Nephron (organoid): ENCODE results near the gene TMA7.

ENCODE experiments used
- H3K27ac Mint-ChIP-seq, 3 experiments: 2 replicates each; pipeline ENCODE4 v1.8.0; 2020; ENCODE audit warnings: mixed read lengths in 3 of 3, mild to moderate bottlenecking in 2 of 3, moderate library complexity in 1 of 3
- H3K27me3 Mint-ChIP-seq: 2 replicates; pipeline ENCODE4 v1.8.0; 2021; ENCODE audit warnings: low read depth, mild to moderate bottlenecking, moderate library complexity, mixed read lengths
- H3K36me3 Mint-ChIP-seq: 2 replicates; pipeline ENCODE4 v1.8.0; 2020; ENCODE audit warnings: low read depth, mixed read lengths
- H3K4me1 Mint-ChIP-seq: 2 replicates; pipeline ENCODE4 v1.8.0; 2020; ENCODE audit warnings: mixed read lengths
- H3K4me3 Mint-ChIP-seq, 3 experiments: 2 replicates each; pipeline ENCODE4 v1.8.0; 2020; ENCODE audit warnings: mild to moderate bottlenecking in 3 of 3, mixed read lengths in 3 of 3, moderate library complexity in 2 of 3
- H3K9me3 Mint-ChIP-seq: 2 replicates; pipeline ENCODE4 v1.8.0; 2020; ENCODE audit warnings: mixed read lengths
- TF ChIP-seq, protein P1 (sequence below), 3 experiments: fragments of 200-600 bp; sonication (generic); IDR thresholded peaks; one replicate each; pipeline ENCODE4 v1.5.0; 2021; ENCODE audit warnings: antibody characterized with exemption in 3 of 3; ENCODE audit not compliant: unreplicated experiment in 3 of 3

The TMA7 gene

DNA sequence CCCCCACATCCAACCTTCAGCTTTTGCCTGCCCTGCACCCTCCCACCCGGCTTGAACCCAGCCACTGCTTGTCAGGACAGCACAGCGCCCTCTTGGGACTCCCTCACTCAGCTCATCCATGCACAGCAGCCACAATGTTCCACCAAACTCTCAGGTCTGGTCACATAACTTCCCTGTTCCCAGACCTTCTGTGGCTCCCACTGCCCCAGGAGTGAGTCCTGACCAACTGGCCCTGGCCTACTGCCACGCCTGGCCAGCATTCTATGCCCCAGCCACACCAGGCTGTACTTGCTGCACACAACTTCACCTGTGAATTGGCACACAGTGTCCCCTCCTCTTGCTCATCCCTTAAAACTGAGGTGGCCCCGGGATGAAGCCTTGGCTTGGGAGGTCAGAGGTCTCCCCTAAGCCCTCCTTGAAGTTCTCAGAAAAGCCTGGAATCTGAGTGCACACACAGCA, 31.2 kb upstream of the TMA7 start:
- Mint-ChIP-seq H3K4me1 (no peaks in the 10 kb centered on the region), H3K27me3 (no peaks in the 10 kb centered on the region), H3K4me3 (no peak overlapping the region), H3K36me3 (peaks cover 46% of the 10 kb centered on the region), H3K27ac (no peak overlapping the region), H3K9me3 (no peaks in the 10 kb centered on the region)
- TF ChIP-seq, protein P1, sequence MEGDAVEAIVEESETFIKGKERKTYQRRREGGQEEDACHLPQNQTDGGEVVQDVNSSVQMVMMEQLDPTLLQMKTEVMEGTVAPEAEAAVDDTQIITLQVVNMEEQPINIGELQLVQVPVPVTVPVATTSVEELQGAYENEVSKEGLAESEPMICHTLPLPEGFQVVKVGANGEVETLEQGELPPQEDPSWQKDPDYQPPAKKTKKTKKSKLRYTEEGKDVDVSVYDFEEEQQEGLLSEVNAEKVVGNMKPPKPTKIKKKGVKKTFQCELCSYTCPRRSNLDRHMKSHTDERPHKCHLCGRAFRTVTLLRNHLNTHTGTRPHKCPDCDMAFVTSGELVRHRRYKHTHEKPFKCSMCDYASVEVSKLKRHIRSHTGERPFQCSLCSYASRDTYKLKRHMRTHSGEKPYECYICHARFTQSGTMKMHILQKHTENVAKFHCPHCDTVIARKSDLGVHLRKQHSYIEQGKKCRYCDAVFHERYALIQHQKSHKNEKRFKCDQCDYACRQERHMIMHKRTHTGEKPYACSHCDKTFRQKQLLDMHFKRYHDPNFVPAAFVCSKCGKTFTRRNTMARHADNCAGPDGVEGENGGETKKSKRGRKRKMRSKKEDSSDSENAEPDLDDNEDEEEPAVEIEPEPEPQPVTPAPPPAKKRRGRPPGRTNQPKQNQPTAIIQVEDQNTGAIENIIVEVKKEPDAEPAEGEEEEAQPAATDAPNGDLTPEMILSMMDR (IDR thresholded peaks at IDR 0.05; ENCODE audit: unreplicated experiment in 3 of 3), result no peak

DNA sequence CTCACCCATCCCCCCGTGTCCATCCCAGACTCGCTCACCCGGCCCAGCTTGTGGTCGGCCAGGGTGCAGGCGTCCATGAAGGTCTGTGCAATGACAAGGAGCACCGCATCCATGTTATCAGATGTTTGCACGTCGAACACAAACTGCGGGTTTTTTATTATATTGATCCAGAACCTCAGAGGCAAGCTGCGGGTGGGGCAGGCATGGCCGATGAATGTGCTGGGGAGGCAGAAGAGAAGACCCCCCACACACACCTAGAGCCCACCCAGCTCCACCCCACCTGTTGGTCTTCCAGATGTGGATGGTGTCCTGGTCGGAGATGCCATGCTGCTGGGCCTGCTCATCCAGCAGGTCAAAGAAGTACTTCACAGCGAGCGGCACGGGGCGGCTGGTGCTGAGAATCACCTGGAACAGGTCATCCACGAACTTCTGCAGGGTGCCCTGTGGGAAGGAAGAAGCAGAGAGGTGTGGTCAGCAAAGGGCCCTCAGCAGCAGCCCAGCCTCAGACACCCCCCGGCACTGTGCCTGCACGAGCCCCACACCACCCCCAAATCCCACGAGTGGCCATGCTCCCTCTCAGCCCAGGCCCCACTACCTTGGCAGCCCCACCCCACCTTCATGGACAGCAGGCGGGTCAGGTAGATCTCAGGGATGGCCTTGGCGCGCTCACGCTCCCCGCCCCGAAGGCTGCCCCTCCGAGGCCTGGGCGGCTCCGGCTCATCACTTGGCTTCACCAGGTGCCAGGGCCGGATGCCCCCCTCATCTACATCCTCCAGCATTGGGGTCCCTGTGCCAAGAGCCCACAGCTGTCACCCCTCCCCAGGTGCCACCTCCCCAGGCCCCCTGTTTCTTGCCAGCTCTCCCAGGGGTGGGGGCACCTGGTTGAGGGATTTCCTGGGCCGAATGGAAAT, 30.5 kb upstream of the TMA7 start:
- H3K4me1 Mint-ChIP-seq, result no peaks in the 10 kb centered on the region
- H3K36me3 Mint-ChIP-seq, result peaks cover 51% of the 10 kb centered on the region
- no peaks in the 10 kb centered on the region for H3K27me3 Mint-ChIP-seq
- no peaks in the 10 kb centered on the region for H3K9me3 Mint-ChIP-seq
- H3K27ac Mint-ChIP-seq, result no peak overlapping the region
- TF ChIP-seq, protein P1 (IDR thresholded peaks at IDR 0.05; ENCODE audit: unreplicated experiment in 3 of 3), result no peak
- H3K4me3 Mint-ChIP-seq, result no peak overlapping the region

DNA sequence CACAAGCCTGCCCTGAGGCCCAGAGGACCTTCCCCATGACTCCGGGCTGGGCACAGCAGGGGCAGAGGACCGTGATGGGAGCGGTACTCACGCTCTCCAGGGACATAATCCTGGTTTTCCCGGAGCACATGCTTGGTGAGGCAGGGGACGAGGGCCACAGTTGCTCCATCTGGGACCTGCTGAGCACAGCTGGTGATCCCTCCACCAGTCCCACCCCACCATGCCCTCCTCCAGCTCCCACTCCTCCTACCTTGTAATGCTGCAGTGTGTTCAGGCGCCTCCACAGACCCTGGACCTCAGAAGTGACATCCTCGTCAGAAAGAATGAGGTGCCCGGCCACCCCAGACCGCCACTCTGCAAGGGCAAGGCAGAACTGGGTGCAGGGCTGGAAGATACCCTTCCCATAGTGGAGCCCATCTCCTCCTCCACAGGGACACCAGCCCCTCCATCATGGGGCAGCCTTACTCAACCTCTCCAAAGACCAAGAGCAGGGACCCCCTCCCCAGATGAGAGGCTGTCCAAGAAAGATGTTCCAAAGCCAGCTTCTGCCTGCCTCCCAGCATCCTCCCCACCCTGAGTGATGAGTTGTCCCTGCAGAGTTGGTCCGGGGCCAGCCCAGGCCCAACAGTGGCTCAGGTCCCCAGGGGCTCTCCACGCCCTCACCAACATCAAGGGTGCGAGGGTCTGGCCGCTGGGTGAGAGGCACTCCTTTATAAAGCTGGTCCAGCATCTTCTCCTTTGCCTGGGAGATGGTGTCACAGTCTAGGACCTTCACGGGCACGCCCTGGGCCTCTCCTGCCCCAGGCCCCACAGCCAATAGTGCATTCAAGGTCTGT, 29.6 kb upstream of the TMA7 start:
- Mint-ChIP-seq H3K27ac (no peak overlapping the region), H3K36me3 (peaks cover 58% of the 10 kb centered on the region), H3K9me3 (no peaks in the 10 kb centered on the region), H3K4me1 (no peaks in the 10 kb centered on the region), H3K4me3 (no peak overlapping the region), H3K27me3 (no peaks in the 10 kb centered on the region)
- TF ChIP-seq, protein P1 (IDR thresholded peaks at IDR 0.05; ENCODE audit: unreplicated experiment in 3 of 3), result no peak

DNA sequence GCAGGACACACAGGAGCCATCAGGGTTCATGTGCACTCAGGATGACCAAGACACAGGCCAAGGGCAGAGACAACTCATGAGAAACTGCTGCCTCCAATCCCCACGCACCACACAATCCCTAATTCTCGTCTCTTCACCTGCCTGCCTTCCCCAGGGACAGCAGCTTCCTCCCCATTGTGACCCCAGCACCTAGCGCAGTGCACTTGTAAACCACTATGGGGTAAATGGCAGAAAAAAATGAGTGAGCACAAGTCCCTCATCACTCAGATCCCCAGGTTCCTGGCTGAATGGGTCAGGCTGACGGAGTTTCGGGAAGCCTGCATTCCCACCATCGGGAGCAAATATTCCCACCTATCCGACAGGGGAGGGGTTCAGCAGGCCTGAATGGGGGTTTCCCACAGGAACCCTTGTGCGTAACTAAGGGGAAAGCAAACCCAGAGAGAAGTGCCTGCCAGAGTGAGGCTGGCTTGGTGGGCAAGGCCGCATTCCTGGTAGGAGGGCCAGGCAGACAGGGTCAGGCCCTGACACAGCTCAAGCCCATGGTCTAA, 28.9 kb upstream of the TMA7 start:
- no peaks in the 10 kb centered on the region for H3K4me1 Mint-ChIP-seq
- H3K9me3 Mint-ChIP-seq, result no peaks in the 10 kb centered on the region
- no peak overlapping the region for H3K27ac Mint-ChIP-seq
- TF ChIP-seq, protein P1 (IDR thresholded peaks at IDR 0.05; ENCODE audit: unreplicated experiment in 3 of 3), result no peak
- H3K4me3 Mint-ChIP-seq, result no peak overlapping the region
- H3K27me3 Mint-ChIP-seq, result no peaks in the 10 kb centered on the region
- peaks cover 59% of the 10 kb centered on the region for H3K36me3 Mint-ChIP-seq

DNA sequence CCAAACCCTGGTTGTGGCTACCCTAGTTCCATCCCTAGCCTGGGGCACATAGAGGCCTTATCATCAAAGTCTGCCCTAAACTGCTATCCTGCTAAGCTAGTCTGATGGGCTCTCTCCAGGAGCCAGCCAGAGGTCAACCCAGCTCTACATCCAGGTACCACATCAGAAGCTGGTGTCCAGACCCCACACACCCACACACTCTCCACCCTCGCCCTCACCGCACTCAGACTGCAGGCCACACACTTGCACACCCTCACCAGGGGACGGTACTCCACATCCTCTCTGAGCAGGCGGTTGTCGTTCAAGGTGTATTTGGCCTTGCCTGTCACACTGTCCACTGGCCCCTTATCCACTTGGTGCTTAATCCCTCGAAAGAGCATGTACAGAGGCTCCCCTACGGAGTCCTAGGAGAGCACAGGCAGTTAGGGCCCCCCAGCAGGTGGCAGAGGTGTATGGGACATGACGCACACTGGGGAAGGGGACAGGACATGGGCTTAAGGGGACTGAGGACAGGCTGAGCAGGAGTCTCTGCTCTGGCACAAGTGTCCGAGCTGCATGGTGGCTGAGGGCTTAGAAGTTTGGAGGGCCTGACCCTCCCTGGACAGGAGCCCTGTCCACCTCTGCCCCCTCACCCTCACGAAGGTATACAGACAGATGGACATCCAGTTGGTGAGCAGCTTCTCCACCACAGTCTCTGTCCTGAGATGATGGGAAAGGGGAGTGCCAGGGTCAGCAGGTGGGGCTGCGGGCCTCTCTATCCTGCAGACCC, 28.3 kb upstream of the TMA7 start:
- no peak overlapping the region for H3K27ac Mint-ChIP-seq
- H3K4me1 Mint-ChIP-seq, result no peaks in the 10 kb centered on the region

More for the DNA sequence above, 28.3 kb upstream of the TMA7 start:
- no peak overlapping the region for H3K4me3 Mint-ChIP-seq
- H3K36me3 Mint-ChIP-seq, result peaks cover 56% of the 10 kb centered on the region
- H3K27me3 Mint-ChIP-seq, result no peaks in the 10 kb centered on the region
- H3K9me3 Mint-ChIP-seq, result no peaks in the 10 kb centered on the region
- TF ChIP-seq, protein P1 (IDR thresholded peaks at IDR 0.05; ENCODE audit: unreplicated experiment in 3 of 3), result no peak
